HG02610 (cell line): ENCODE data around the gene DDX31.

Experiments used
- ATAC-seq: cut with Tn5 transposase; IDR thresholded peaks from one replicate; pipeline ENCODE4 v1.9.1; 2021; ENCODE audit warnings: mild to moderate bottlenecking, moderate library complexity; ENCODE audit not compliant: unreplicated experiment

DDX31 gene

GRCh38 chr9:132600326-132600984 is 69.3 kb downstream of the DDX31 start:
- no peak for ATAC-seq

- ATAC-seq = no peak
Measured at GRCh38 chr9:132597073-132597775, 72.6 kb downstream of the DDX31 start.

GRCh38 chr9:132596200-132596599 is 73.6 kb downstream of the DDX31 start:
- no peak for ATAC-seq

- ATAC-seq = no peak
Measured at GRCh38 chr9:132595319-132595718, 74.5 kb downstream of the DDX31 start.

GRCh38 chr9:132594412-132594811 is 75.4 kb downstream of the DDX31 start:
- ATAC-seq = no peak

DNA sequence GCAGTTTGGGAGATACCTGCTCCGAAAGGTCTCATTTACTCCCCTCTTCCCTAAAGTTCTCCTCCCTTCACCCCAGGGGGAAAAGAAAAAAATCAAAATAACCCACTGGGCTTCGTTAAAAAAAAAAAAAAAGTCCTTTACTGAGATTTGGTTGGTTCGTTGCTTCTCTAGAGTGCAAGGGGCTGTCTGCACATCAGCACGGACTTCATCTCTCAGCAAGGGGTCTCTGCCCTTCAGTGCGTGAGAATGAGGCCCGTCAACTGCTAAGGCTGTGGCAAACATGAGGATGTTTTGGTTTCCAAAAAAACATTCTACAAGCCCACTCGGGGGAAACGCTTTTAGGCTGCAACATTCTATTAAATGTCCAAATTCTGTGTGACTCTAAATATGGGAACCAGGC is 77.3 kb downstream of the DDX31 start:
- ATAC-seq = no peak

- ATAC-seq = no peak
Measured at GRCh38 chr9:132591751-132592314, 78.0 kb downstream of the DDX31 start.

- no peak for ATAC-seq
Measured at GRCh38 chr9:132591244-132591643, 78.5 kb downstream of the DDX31 start.

- no peak for ATAC-seq
Measured at GRCh38 chr9:132590318-132591182, 79.2 kb downstream of the DDX31 start.

GRCh38 chr9:132590037-132590317 is 79.8 kb downstream of the DDX31 start:
- ATAC-seq = no peak

DNA sequence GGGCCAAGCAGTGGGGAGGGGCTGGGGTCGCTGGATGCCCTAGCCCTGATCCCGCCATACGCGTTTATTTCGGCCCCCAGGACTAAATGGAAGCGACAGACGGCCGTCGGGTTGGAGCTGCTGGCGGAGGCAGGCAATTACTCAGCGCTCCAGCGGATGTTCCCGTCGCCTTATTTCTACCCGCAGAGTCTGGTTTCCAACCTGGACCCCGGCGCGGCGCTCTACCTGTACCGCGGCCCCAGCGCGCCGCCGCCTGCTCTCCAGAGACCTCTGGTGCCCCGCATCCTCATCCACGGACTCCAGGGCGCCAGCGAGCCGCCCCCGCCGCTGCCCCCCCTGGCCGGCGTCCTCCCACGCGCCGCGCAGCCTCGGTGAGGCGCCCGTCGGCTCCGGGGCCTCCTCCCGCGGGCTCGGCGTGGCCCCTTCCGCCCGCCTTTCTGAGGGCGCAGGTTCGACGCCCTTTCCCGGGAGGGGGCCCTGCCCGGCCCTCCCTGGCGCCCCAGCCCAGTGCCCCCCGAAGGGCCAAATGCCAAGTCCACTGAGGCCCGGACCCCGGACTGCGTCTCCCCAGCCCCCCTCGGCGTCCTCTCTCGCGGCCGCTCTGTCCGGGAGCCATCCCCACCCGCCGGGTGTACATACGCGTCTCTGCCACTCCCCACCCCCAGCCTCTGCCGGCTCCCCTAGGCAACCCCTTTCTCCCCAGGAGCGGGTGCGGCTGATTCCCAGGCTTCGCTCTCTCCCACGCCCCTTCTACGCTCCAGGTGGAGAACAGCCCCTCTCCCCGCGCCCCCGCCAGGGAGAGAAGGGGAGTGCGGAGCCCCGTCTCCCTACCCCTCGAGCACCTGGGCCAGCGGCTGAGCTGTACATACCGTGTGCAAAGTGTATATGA is 80.4 kb downstream of the DDX31 start:
- no peak for ATAC-seq

- ATAC-seq = no peak
Measured at GRCh38 chr9:132588501-132589147, 81.2 kb downstream of the DDX31 start.

- ATAC-seq = no peak
Measured at GRCh38 chr9:132588098-132588497, 81.7 kb downstream of the DDX31 start.

DNA sequence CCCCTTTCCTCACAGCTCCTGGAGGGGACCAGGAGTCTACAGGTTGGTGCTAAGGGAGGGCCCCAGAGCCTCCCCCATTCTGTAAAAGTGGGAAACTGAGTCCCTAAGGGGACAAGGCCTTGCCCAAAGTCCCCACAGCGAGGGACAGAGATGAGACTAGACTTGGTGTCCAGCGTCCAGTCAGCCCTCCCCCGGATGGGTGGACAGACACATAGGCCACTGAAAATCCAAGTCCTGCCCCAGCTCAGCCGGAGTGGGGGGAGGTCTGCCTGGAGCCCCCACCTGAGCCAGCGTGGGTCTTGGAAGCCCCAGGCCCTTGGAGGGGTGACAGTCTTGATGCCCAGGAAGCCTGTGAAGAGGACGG is 82.2 kb downstream of the DDX31 start:
- no peak for ATAC-seq

GRCh38 chr9:132586830-132587591 is 82.8 kb downstream of the DDX31 start:
- no peak for ATAC-seq

DNA sequence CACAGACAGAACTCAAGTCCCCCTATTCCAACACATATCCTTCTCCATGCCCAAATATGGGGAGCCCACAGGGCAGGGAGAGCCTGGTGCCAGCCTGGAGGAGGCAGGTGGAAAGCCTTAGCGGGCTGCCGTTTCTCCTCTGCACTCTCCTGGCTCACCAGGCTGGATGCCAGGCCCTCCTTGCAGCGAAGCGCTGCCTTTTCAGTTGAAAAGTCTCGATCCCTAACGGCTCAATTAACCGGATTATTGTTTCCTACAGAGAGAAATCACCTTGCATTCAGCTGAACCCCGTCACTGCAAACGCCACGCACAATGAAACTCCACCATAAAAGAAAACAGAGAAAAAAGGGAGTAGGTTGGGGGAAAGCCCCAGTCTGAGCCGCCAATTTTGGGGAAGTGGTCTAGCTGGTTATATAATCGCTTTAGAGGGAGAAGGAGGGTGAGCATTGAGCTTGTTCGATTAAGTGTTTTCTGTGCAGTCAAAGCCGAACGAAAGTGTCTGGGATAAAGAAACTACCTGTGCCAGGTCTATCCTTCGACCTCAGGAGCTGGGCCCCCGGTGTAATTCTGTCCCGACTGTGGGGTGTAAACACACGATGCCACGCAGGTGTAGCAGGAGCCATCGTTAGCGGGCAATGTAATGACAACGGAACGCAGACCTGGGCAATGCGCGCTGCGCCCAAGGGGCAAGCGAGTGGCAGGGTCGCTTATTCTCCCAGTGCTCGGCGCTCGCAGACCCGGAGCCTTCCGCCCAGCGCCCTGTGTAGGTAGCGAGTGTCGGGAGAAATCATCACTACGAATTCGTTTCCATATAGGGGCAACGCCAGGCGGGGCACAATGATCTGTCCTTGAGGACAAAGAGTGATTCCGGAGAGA is 83.6 kb downstream of the DDX31 start:
- no peak for ATAC-seq

- no peak for ATAC-seq
Measured at GRCh38 chr9:132584601-132585560, 84.9 kb downstream of the DDX31 start.
